CD4-positive, alpha-beta T cell treated with Interleukin-10 for 1 hour (primary cell): ENCODE results near the gene MACROD2.

Source experiments
- DNase-seq: peaks from one replicate; pipeline ENCODE4 v3.0.0-alpha.2; 2020

Gene MACROD2

GRCh38 chr20:14932040-14932439 lies 936.7 kb downstream of the MACROD2 start:
- DNase-seq = no peak

- no peak for DNase-seq
Measured at GRCh38 chr20:14935285-14935684, 940.0 kb downstream of the MACROD2 start.

- no peak for DNase-seq
Measured at GRCh38 chr20:14937021-14937420, 941.7 kb downstream of the MACROD2 start.

- DNase-seq = no peak
Measured at GRCh38 chr20:14937846-14938245, 942.5 kb downstream of the MACROD2 start.

GRCh38 chr20:14947536-14947935 lies 952.2 kb downstream of the MACROD2 start:
- DNase-seq = no peak

GRCh38 chr20:14947946-14948345 lies 952.6 kb downstream of the MACROD2 start:
- no peak for DNase-seq

GRCh38 chr20:14948416-14948815 lies 953.1 kb downstream of the MACROD2 start:
- no peak for DNase-seq

- DNase-seq = no peak
Measured at GRCh38 chr20:14950633-14951032, 955.3 kb downstream of the MACROD2 start.

- DNase-seq = no peak
Measured at GRCh38 chr20:14951105-14951504, 955.8 kb downstream of the MACROD2 start.

- no peak for DNase-seq
Measured at GRCh38 chr20:14951707-14952418, 956.5 kb downstream of the MACROD2 start.

- no peak for DNase-seq
Measured at GRCh38 chr20:14953736-14954135, 958.4 kb downstream of the MACROD2 start.

GRCh38 chr20:14955399-14955798 lies 960.1 kb downstream of the MACROD2 start:
- no peak for DNase-seq

GRCh38 chr20:14956026-14956425 lies 960.7 kb downstream of the MACROD2 start:
- DNase-seq = no peak

GRCh38 chr20:14956538-14956937 lies 961.2 kb downstream of the MACROD2 start:
- no peak for DNase-seq

- DNase-seq = no peak
Measured at GRCh38 chr20:14957402-14957801, 962.1 kb downstream of the MACROD2 start.

GRCh38 chr20:14958626-14959025 lies 963.3 kb downstream of the MACROD2 start:
- DNase-seq = no peak

- no peak for DNase-seq
Measured at GRCh38 chr20:14959506-14960475, 964.5 kb downstream of the MACROD2 start.

- no peak for DNase-seq
Measured at GRCh38 chr20:14960831-14961230, 965.5 kb downstream of the MACROD2 start.

GRCh38 chr20:14963262-14963663 lies 967.9 kb downstream of the MACROD2 start:
- DNase-seq = no peak

GRCh38 chr20:14966203-14966602 lies 970.9 kb downstream of the MACROD2 start:
- DNase-seq = no peak

- DNase-seq = no peak
Measured at GRCh38 chr20:14966808-14967207, 971.5 kb downstream of the MACROD2 start.

GRCh38 chr20:14972256-14972655 lies 976.9 kb downstream of the MACROD2 start:
- DNase-seq = no peak

GRCh38 chr20:14972690-14973089 lies 977.4 kb downstream of the MACROD2 start:
- DNase-seq = no peak

GRCh38 chr20:14979453-14979986 lies 984.2 kb downstream of the MACROD2 start:
- DNase-seq = no peak
